ENCODE measurements around the gene ENTHD1.

Gene ENTHD1

DNA sequence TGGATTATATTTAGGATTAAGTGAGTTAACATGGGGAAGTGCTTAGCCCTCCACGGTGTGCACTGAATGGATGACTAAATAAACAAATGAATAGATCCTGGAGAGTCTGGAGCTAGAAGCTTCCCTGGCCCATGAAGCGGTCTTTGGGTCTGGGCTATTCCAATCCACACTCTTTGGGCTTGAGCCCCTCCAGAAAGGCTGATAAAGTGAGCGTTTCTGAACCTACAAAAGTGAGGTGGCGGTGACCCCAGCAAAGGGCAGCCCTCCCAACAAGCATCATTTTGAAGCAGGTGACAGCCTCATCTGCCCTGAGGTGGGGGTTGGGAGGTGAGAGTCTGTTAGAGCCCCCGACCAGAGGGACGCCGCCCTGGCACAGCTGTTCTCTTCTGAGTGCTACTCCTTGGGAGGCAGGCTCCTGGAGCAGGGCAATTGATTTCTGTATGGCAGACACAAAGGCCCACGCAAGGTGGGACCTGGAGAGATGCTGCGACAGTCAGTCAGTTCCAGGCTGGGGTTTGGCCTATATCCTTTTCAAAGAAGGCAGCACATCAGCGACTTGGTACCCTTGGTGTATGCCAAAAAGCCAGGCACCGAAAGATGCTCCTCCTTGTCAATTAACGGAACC, 165.2 kb downstream of the ENTHD1 start:
- no peak for DNase-seq

DNA sequence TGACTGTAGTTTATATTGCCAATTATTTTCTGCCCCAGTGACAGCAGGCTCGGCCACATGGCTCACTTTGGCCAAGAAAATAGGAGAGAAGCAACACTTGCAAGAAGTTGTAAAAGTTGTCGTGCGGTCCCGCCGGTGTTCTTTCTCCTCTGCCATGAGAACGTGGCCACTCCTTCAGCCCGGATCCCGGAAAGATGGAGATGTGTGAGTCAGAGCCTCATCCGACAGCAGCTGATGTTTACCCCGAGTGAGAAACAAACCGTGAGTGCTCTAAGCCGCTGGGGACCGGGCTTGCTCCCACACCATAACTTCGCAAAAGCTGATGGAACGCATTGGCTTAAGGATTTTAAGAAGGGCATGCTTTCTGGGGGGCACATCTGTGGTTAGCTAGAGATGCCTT, 166.0 kb downstream of the ENTHD1 start:
- no peak for DNase-seq

DNA sequence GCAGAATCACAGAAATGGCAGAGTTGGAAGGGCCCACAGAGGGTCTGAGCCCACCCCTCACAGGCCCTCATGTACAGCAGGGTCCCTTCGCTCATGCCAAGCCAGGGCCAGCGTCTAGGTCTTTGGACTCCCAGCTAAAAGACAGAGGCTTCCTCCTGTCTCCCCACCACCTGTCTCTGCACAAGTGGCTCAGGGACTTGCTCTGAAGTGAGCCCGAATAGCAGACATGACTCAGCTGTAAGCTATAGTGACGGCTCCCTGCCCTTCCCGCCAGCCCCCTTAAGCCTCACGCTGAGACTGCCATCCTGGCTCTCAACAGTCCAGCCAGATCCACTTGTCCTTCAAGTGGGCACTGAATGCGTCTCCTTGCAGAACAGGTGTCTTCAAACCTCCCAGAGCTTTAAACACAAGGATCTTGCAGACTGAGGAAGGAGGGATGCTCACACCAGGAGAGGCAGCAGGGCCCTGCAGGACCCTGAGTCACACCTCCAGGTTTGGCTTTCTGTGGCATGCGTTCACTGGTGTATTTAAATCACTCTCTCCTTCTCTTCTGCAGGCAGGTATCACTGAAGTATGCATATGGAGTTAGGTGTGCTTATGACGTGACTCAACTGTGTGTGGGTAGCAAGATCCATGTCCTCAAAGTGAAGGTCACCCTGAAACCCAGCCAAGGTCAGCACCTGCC, 168.1 kb downstream of the ENTHD1 start:
- no peak for DNase-seq

DNA sequence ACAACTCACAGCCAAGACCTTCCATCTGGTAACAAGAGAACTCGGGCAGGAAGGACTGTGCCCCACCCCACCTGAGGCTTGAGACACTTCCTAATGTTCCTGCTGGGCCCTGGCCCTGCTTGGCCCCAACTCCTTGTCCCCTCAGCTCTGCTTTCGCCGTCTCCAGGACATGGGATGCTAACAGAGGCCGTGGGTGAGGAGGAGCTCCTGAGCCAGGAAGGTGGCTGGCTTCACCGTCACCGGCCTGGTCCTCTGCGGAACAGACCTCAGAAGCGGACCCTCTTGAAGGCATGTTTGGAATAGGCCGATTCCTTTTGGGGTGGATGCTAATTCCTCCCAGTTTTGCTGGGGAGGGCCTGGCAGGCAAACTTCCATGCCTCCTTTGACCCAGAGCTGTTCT, 168.7 kb downstream of the ENTHD1 start:
- DNase-seq: no peak

DNA sequence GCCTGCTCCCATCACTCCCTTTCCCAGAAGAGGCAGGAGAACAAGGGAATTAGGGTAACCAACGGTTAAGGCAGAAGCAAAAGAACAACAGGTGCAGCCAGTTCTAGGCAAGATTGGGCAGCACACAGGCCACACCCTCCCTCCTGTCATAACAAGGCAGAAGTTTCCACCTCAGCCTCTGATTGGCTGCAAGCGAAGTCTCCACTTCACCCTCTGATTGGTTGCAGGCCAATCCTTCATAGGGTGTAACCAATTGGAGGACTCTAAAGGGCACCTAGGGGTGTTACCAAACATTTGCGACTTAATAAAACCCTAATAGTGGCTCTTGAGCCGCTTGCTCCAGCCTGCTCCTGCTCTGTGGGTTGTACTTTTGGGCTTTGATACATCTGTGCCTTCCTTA, 169.2 kb downstream of the ENTHD1 start:
- no peak for DNase-seq

DNA sequence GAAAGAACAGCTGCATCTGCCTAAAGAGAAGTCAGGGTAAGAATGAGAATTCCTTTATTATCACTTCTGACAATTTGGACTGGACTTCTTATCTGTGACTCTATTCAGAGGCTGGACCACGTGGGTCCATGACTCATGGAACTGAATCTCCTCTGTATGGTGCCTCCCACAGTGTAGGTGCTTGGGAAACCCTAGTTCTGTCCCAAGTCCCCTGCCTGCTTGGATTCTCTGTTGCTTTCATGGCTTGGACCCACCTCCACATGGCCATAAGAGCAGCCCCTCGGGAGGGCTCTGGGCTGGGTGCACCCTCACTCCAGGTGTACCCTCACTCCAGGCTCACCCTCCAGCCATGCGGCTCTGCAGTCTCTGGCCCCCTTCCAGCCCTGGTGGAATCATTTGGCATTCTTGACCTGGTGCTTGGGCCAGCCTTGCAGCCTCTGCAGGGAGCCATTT, 169.6 kb downstream of the ENTHD1 start:
- no peak for DNase-seq

DNA sequence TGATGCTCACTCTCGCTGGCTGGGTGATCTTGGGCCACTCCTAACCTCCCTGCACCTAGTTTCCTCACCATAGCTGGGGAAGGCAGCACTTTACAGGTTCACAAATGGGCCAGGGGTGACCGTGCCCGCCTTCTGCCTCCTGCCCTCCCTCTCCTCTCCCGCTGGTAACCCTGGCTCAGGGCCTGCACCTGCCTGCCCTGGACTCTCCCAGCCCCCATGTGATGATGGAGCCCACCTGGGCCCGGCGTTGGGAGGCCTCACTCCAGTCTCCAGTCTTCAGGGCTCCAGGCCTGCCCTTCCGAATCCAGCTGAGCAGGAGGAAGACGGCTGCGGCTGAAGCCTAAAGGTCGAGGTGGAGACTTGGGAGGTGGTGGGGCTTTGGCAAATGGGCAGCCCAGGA, 170.1 kb downstream of the ENTHD1 start:
- DNase-seq: no peak

DNA sequence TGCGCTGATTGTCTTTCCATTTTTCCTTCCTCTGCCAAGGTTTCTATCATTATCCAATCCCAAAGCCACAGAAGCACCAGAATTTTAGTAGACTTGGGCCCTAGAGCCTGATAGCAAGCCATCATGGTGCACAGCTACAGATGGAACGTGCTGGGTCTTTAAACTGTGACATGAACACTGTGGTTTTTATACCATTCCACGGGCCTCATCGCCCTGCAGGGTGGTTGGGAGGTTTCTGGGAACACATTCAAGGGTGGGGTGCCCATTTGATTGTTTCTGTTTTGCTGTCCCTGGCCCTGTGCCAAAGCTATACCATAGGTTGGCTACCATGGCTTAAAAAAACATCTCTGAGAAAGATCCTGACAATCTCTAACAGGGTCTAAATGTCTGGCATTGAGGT, 171.1 kb downstream of the ENTHD1 start:
- no peak for DNase-seq

DNA sequence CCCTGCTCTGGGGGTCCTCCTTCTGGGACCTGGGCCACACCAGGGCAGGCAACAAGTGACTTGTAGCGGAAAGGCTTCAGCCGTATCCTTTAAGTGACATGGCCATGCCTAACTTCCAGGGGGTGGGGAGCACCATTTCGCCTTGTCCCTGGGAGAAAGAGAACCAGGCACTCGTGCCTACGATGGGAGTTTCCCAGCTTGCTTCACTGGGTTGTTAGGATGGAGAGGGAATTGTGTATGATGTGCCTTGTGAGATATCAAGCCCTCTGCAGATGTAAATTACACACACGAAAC, 171.6 kb downstream of the ENTHD1 start:
- no peak for DNase-seq

DNA sequence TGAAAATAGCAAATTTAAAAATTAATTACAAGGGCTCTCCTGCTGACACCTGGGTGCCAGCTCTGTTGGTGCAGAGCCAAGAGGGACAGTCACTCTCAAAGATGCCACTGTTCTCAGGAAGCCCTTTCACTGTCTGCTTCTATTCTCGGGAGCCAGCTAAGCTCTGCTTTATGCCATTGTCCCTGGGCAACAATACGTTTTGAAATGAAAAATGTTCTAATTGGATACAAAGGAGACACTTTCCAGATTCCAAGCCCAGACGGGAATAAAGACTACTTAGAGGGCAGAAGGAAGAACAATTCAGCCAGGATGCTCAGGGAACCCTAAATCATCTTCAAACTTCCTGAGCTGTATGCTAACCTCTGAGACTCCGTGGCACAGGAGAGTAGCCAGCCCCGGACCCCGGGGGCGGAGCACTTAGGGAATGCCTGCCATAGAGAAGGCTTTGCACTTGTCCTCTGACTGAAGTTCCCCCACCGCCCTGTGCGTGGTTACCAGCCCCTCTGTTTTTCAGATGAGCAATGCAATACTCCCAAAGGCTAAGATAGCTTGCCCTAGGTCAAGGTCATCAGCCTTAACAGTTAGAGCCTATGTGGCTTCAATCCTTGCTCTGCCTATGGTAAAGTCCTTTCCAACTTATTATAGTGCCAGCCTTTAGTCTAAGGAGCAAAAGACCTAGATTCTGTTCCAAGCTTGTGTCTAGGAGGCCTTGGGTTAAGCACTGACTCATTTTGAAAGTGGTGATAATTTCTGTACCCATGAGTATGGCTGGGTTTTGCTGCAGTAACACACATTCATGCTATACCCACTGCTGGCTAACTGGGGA, 172.1 kb downstream of the ENTHD1 start:
- DNase-seq: no peak

DNA sequence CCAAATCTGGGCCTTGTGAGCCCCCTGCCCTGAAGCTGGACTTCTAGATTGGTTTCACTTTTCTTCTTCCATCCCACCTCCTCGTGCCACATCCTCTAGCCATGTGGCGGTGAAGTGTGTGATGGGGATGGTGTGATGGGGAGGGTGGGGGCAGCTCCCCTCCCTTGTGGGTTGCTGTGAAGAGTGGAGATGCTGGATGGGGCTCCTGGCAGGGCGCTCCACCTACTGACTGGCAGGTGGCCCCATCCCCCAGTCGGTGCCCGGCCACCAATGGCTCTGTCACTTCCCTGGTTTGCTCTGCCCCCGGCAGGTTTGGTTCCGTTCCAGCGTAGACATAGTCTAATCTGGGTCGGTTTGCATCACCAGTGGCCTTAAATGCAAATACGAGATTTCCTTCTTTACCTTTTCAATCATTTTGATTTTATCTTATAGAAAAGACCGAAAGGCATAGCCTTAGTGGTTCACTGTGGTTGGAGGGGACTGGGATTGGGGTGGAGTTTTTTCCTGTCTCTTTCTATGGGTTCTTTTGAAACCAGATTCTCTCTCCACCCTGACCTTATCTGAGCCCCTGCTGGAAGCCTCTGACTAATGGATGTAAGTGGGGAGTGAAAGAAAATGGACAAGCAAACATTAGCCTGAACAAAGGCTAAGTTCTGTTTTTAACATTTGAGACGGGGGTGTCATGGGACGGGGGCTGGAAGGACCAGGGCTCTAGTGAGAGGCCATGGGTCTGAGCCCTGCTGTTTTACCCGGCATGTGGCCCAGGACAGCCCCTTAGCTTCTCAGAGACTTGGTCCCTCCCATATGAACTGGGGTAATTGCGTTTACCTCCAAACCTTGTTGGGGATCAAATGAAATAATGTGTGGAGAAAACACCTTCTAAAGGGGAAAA, 173.8 kb downstream of the ENTHD1 start:
- DNase-seq: no peak

DNA sequence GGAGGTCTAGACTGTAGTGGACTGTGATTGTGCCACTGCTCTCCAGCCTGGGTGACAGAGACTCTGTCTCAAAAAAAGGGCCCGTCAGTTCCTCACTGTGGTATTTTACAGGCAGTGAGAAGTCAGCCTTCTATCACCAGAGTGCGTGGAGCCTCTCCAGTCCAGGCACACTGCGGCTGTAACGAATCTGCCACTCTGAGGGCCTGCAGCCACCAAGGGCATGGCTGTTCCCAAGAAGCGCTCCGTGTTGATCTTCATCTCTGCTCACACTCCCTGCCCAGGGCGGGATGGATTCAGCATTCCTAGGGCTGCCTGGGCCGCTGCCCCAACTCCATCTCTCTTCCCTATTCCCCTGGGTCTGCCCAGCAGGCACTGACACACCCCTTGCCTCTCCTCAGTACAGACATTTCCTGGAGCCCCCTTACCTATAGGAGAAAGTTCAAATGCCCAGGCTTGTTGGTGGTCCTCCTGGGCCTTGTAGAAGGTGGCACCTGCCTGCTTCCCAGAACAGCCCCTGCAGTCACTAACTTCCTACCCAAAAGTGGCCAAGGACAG, 174.6 kb downstream of the ENTHD1 start:
- no peak for DNase-seq

DNA sequence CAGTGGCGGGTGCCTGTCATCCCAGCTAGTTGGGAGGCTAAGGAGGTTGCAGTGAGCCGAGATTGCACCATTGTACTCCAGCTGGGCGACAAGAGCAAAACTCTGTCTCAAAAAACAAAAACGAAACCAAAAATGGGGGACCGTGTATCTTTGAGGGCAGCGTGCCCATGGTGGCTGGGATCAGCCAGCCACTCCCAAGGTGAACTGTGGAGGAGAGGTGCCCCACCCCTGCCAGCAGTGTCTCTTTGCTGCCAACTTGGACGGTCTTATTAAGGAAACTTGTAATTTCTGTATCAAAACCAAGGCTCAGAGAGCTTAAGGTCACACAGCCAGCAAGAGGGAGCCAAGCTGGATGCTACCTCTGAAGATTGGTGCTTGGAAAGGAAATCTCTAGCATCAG, 175.4 kb downstream of the ENTHD1 start:
- no peak for DNase-seq

DNA sequence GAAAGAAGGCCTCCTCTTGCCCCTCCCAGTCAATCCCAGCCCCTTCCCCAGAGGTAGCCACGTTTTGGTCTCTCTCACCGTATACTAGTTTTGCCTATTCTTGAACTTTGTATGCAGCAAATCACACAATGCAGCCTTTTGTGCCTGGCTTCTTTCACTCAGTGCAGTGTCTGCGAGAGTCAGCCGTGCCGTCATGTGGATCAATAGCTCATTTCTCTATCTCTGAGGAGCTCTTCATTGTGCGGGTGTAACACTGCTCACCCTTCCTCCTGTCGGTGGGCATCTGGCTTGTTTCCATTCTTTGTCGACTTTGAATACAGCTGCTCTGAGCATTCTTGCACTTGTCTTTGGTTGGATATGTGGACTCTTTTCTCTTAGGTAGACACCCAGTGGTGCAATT, 176.5 kb downstream of the ENTHD1 start:
- no peak for DNase-seq

DNA sequence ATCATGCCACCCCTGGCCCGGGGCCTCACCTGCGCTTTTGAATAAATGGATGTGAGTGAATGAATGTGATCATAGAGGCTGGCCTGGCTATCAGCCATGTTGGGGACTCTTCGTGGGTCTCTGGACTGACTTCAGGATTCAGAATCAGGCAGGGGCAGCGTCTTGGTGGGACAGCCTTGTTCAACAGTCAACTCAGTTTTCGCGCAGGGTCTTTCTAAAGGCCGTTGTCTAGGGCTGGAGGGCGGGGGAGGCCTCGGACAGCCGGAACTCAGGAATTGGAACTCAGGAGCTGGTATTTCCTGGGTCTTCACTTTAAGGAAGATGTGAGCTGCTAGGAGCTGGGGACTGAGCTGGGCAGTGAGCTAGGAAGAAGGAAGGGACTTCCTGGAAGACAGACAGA, 177.0 kb downstream of the ENTHD1 start:
- DNase-seq: no peak

DNA sequence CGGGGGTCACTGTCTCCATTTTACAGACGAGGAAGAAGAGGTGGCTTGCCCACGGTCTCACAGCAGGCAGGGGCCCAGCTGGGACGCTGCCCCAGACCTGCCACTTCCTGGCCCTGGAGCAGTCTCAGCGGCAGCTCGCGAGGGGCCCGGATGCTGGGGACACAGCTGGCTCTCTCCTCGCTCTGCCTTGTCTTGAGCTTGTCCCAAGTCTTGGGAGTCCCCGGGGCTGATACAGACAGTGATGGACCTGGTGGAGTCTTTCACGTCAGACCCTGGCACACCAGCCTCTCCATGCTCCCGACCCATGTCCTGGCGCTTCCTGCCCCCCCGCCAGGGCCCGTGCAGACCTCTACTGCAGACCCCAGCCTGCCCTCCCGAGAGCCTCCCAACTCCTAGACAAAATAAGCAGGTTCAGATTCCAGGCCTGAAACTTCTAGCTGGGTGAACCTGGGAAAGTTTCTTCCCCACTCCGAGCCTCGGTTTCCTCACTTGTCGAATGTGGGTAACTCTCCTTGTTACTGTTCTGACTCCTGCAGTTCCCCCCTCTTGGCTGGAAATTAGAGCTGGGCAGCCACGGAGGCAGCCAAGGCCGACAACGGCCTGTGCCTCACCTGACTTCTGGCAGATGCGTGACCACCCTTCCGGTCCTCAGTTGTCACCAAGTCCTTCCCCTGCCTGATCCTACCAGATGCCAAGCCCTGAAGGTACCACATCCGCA, 177.6 kb downstream of the ENTHD1 start:
- no peak for DNase-seq

DNA sequence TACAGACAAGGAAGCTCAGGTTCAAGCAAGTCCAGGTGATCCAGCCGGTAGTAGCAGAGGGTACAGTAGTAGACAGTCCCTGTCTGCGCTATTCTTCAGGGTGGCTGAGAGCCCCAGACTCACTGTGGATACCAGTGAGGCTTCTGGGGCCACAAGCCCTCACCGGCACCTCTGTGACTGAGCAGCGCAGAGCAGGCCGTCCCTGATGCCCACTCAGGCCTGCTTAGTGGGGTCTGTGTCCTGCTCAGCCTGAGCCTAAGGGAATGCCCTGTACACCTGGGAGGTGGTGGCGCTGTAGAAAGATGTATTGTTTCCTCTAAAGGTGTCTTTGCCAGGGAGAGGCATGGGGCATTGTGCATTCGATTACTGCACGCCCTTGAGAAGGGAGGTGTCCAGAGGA, 179.2 kb downstream of the ENTHD1 start:
- DNase-seq: no peak

DNA sequence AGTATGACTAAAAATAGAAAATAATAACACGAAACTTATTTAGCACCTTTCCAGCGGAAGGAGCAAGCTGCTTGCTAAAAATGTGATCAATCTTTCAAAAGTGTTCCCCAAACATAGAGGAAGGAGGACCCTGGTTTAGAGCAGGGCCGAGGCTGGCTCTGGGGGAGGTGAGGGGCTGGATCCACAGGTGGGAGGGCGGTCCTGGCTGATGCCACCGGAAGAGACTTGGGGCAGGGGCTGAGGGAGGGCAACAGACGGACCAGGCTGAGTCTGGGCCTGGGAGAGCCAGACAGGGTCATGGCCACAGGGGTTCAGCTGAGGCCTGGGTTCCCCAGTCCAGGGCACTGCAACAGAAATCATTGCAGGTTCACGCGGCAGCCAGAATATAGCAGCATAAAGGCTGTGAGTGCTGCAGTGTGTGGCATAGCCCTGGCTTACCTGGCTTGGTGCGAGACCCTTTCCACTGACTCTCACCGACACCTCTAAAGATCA, 179.7 kb downstream of the ENTHD1 start:
- no peak for DNase-seq

DNA sequence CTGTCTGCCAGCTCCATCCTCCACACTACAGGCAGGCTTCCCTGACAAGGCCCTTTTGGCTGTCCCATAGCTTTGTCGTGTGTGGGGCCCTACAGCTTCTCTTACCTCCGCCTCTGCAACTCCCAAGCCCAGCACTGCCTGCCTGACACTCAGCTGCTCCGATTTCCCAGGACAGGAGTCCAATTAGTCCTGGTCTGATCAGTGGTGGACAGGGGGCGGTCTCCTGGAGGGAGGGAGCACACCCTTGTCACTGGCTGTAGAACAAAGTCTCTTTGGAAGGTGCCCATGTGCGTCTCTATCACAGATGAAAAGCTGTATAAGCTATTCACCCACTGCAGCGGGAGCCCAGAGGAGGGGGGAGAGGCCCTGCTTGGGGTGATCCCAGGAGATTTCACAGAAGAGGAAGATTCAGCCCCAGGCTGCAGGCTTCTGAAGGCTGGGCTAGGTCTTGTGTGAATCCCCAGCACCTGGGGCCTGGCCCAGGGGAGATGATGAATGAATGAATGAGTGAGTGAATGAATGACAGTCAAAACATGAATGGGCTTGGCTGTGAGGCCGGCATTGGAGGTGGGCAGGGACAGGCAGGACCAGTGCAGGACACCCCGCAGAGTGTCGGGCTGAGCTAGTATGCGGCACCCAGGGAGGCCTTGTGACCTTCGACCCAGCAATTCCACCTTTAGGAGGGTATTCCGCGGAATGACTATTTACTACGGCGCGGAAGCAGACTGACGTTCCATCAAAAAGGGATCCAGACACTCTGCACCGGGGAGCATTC, 180.6 kb downstream of the ENTHD1 start:
- no peak for DNase-seq

DNA sequence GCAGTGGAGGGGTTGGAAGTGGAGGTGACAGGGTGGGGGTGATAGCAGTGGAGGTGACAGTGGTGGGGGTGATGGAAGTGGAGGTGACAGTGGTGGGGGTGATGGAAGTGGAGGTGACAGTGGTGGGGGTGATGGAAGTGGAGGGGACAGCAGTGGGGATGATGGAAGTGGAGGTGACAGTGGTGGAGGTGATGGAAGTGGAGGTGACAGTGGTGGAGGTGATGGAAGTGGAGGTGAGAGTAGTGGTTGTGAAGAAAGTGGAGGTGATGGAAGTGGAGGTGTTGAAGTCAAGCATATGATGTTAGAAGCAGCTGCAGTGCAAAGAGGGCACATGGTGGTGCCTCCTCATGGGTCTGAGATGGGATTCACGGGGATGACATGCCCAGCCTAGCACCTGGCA, 181.5 kb downstream of the ENTHD1 start:
- DNase-seq: no peak
